PC-9 (cell line): ENCODE data around the gene CCNY. TPM values are rescaled to one million over a fixed set of nuclear protein-coding genes. Genes with fewer than 3 reads are reported as not detected.

Source experiments
- BruUV-seq: library from RNA; stranded (reverse); fragments of 400-500 nt; replicated peaks from 2 replicates; lab custom pipeline; 2021; lab: Mats Ljungman, UMichigan
- CTCF ChIA-PET: fragments of 300-600 bp; sonication (Branson Sonifier 250); formaldehyde crosslinking; loops from one replicate; lab custom pipeline; 2022; ENCODE audit warnings: antibody characterized with exemption; lab: Charles Lee
- POLR2A ChIA-PET: fragments of 300-600 bp; sonication (Branson Sonifier 250); formaldehyde crosslinking; loops from one replicate; lab custom pipeline; 2022; ENCODE audit warnings: antibody characterized with exemption; ENCODE audit not compliant: unreplicated experiment; lab: Charles Lee
- DNase-seq, 2 experiments: peaks; one replicate each; pipeline versions ENCODE4 v3.0.0 to v3.0.0-alpha.2; 2015 to 2022; ENCODE audit warnings: mixed read lengths in 1 of 2
- H2AFZ ChIP-seq: fragments of 200-600 bp; sonication (generic); 2 replicates; pipeline ENCODE4 v1.8.1; 2017; ENCODE audit warnings: antibody characterized with exemption
- H3F3A ChIP-seq: fragments of 200-600 bp; sonication (generic); 2 replicates; pipeline ENCODE4 v1.8.1; 2017; ENCODE audit warnings: antibody characterized with exemption, mild to moderate bottlenecking, low read depth; ENCODE audit not compliant: insufficient read depth
- H3K27ac ChIP-seq: fragments of 200-600 bp; sonication (generic); 2 replicates; pipeline ENCODE4 v1.6.1; 2016; ENCODE audit warnings: mixed run types
- H3K27me3 ChIP-seq: fragments of 200-600 bp; sonication (generic); 2 replicates; pipeline ENCODE4 v1.6.1; 2016; ENCODE audit warnings: low read depth, mixed run types; ENCODE audit not compliant: insufficient read depth
- H3K36me3 ChIP-seq: fragments of 200-600 bp; sonication (generic); 2 replicates; pipeline ENCODE4 v1.6.1; 2016; ENCODE audit warnings: low read depth, mixed run types
- H3K4me1 ChIP-seq: fragments of 200-600 bp; sonication (generic); replicated peaks from 2 replicates; pipeline ENCODE4 v1.6.1; 2016; ENCODE audit warnings: mixed run types; ENCODE audit not compliant: insufficient read depth
- H3K4me2 ChIP-seq: fragments of 200-600 bp; sonication (generic); 2 replicates; pipeline ENCODE4 v1.6.1; 2017; ENCODE audit warnings: mixed run types
- H3K4me3 ChIP-seq: fragments of 200-600 bp; sonication (generic); 2 replicates; pipeline ENCODE4 v1.6.1; 2016; ENCODE audit warnings: mixed run types
- H3K79me2 ChIP-seq: fragments of 200-600 bp; sonication (generic); 2 replicates; pipeline ENCODE4 v1.6.1; 2017; ENCODE audit warnings: low read depth, mixed run types
- H3K9me2 ChIP-seq: fragments of 200-600 bp; sonication (generic); 2 replicates; pipeline ENCODE4 v1.8.1; 2017; ENCODE audit warnings: mild to moderate bottlenecking; ENCODE audit not compliant: insufficient read depth
- H3K9me3 ChIP-seq: fragments of 200-600 bp; sonication (generic); 2 replicates; pipeline ENCODE4 v1.8.1; 2016; ENCODE audit warnings: low read depth; ENCODE audit not compliant: insufficient read depth
- H4K20me1 ChIP-seq: fragments of 200-600 bp; sonication (generic); 2 replicates; pipeline ENCODE4 v1.8.1; 2017; ENCODE audit not compliant: insufficient read depth
- EZH2 ChIP-seq: fragments of 200-600 bp; sonication (generic); IDR thresholded peaks from 2 replicates; pipeline ENCODE4 v1.8.0; 2017; ENCODE audit warnings: antibody characterized with exemption, low read depth
- intact Hi-C: fragments of 100-400 bp; cut with micrococcal nuclease; formaldehyde crosslinking; loops from one replicate; pipeline ENCODE4 v1.10.0; 2022; ENCODE audit not compliant: unreplicated experiment
- total RNA-seq: library from RNA; stranded (reverse); gene quantifications from 2 replicates; pipeline ENCODE4 v1.2.3, GENCODE V29; 2021
- TF ChIP-seq, protein P1 (sequence below): fragments of 200-600 bp; sonication (generic); conservative IDR thresholded peaks from 2 replicates; pipeline ENCODE4 v1.6.1; 2017; ENCODE audit warnings: mixed run types, antibody characterized with exemption, mild to moderate bottlenecking, moderate library complexity

CCNY gene
- total RNA-seq, 1 experiment from 2014 or later: 69.5 TPM

- Histone ChIP-seq H3F3A (no peaks in the 10 kb centered on the region), H3K27me3 (no peaks in the 10 kb centered on the region), H3K4me3 (no peak overlapping the region), H4K20me1 (peaks cover 12% of the 10 kb centered on the region; the same call in 1 of the 2 replicates), H3K9me2 (no peaks in the 10 kb centered on the region), H2AFZ (no peak overlapping the region), H3K36me3 (no peaks in the 10 kb centered on the region), H3K27ac (no peak overlapping the region), H3K9me3 (no peaks in the 10 kb centered on the region), H3K79me2 (no peaks in the 10 kb centered on the region), H3K4me1 (peaks cover 29% of the 10 kb centered on the region), H3K4me2 (no peak overlapping the region)
- TF ChIP-seq, protein P1, sequence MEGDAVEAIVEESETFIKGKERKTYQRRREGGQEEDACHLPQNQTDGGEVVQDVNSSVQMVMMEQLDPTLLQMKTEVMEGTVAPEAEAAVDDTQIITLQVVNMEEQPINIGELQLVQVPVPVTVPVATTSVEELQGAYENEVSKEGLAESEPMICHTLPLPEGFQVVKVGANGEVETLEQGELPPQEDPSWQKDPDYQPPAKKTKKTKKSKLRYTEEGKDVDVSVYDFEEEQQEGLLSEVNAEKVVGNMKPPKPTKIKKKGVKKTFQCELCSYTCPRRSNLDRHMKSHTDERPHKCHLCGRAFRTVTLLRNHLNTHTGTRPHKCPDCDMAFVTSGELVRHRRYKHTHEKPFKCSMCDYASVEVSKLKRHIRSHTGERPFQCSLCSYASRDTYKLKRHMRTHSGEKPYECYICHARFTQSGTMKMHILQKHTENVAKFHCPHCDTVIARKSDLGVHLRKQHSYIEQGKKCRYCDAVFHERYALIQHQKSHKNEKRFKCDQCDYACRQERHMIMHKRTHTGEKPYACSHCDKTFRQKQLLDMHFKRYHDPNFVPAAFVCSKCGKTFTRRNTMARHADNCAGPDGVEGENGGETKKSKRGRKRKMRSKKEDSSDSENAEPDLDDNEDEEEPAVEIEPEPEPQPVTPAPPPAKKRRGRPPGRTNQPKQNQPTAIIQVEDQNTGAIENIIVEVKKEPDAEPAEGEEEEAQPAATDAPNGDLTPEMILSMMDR: no peak
- no peak for TF ChIP-seq EZH2
- ChIA-PET POLR2A (no interaction called here), CTCF (interaction anchor here (0.6 kb wide), 2 partner anchors 44 to 104 kb away, joined by 3 to 12 read pairs; no protein-coding TSS in a partner anchor)
- intact Hi-C loops: loop anchor here (2.0 to 5.0 kb wide), 4 partner anchors 47 to 156 kb away; partner anchors contain the start of gene CCNY
- peak; percentile 45 to 49 for DNase-seq
- BruUV-seq: no TSS peak
Measured at GRCh38 chr10:35493196-35494118, 157.1 kb downstream of the CCNY start.

DNA sequence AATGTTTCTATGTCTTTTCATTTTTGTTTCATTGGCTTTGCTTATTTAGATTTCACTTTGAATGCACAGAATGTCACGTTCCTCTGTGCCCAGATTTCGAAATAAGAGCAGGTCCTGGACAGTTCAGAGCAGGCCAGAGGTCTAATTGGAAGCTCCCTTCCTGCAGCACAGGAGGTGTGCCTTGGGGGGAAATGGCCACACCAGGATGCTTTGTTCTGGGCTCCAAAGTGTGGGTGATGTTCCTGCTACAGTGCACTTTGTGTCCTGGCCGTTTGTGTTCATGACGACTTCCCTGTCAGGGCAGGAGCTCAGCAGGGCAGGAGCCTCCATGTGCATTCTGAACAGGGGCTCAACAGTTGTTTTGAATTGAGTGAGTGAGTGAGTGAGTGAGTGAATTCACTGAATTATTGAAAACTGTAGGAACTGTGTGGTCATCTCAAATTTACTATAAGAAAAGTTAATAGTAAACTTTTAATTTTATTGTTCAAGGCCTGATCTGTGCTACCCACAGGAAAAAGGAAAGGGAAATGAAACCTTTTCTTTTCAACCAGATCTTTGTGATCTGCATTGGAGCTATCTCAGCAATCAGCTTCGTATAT is 159.3 kb downstream of the CCNY start:
- CTCF ChIA-PET: interaction anchor here (0.5 kb wide), 1 partner anchor 9 kb away, joined by 3 read pairs; no protein-coding TSS in a partner anchor
- Histone ChIP-seq H3K79me2 (no peaks in the 10 kb centered on the region), H2AFZ (no peak overlapping the region), H4K20me1 (peaks cover 12% of the 10 kb centered on the region; the same call in 1 of the 2 replicates), H3K4me1 (peaks cover 29% of the 10 kb centered on the region), H3K9me3 (no peaks in the 10 kb centered on the region), H3K9me2 (no peaks in the 10 kb centered on the region), H3F3A (no peaks in the 10 kb centered on the region), H3K4me2 (peak overlapping the region; percentile 31; the same call in 1 of the 2 replicates), H3K27me3 (no peaks in the 10 kb centered on the region), H3K4me3 (no peak overlapping the region), H3K36me3 (no peaks in the 10 kb centered on the region), H3K27ac (no peak overlapping the region)
- DNase-seq: no peak
- POLR2A ChIA-PET: interaction anchor here (0.7 kb wide), 1 partner anchor 35 kb away, joined by 3 read pairs; no protein-coding TSS in a partner anchor
- no TSS peak for BruUV-seq
- intact Hi-C loops: no loop called here
- TF ChIP-seq, protein P1: no peak
- TF ChIP-seq EZH2: no peak

DNA sequence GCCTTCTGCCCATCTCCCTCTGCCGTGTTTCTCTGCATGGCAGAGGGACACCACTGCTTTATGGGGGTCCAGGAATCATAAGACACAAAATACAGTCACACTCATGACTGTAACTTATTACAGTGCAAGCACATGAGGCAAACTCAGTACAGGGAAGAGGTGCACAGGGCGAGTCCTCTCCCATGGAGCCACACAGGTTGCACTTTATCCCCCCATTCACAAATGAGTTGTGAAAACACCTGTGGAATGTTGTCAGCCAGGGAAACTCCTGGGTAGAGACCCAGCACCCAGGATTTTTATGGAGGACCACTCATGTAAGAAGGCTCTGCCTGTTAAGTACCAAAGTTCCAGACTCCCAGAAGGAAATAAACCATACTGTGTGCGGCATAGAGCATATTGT is 161.6 kb downstream of the CCNY start:
- no peaks in the 10 kb centered on the region for H3K9me2 ChIP-seq
- ChIA-PET CTCF (no interaction called here), POLR2A (no interaction called here)
- H4K20me1 ChIP-seq: 0 out of 2 replicates have a peak, but pooled peaks cover 9% of the 10 kb centered on the region
- no peak for DNase-seq
- no TSS peak for BruUV-seq
- intact Hi-C loops: no loop called here
- H3K4me3 ChIP-seq: no peak overlapping the region
- no peak overlapping the region for H3K27ac ChIP-seq
- no peak overlapping the region for H2AFZ ChIP-seq
- H3K4me1 ChIP-seq: peaks cover 26% of the 10 kb centered on the region
- no peak overlapping the region for H3K4me2 ChIP-seq
- no peaks in the 10 kb centered on the region for H3K9me3 ChIP-seq
- no peaks in the 10 kb centered on the region for H3K27me3 ChIP-seq
- TF ChIP-seq EZH2: no peak
- TF ChIP-seq, protein P1: no peak
- H3F3A ChIP-seq: no peaks in the 10 kb centered on the region
- no peaks in the 10 kb centered on the region for H3K79me2 ChIP-seq
- H3K36me3 ChIP-seq: no peaks in the 10 kb centered on the region
